Inflammatory macrophage (primary cell): ENCODE data around the gene POU6F1.

Source experiments
- DNase-seq, 2 donors: peaks; one replicate each; pipeline ENCODE4 v3.0.0-alpha.2; 2020 to 2022

Gene POU6F1

GRCh38 chr12:51156245-51156765 lies 61.6 kb downstream of the POU6F1 start:
- no peak for DNase-seq

- DNase-seq, result no peak
Observed at GRCh38 chr12:51152953-51153352, 64.9 kb downstream of the POU6F1 start.

- DNase-seq, result no peak
Observed at GRCh38 chr12:51150777-51151176, 67.1 kb downstream of the POU6F1 start.

- DNase-seq, result no peak
Observed at GRCh38 chr12:51147309-51147708, 70.6 kb downstream of the POU6F1 start.

GRCh38 chr12:51139292-51139844 lies 78.5 kb downstream of the POU6F1 start:
- no peak for DNase-seq
